ENCODE data around the gene DHH. TPM values are rescaled to one million over a fixed set of nuclear protein-coding genes. Genes with fewer than 3 reads are reported as not detected.

The DHH gene
- total RNA-seq, result 0.46 TPM

DNA sequence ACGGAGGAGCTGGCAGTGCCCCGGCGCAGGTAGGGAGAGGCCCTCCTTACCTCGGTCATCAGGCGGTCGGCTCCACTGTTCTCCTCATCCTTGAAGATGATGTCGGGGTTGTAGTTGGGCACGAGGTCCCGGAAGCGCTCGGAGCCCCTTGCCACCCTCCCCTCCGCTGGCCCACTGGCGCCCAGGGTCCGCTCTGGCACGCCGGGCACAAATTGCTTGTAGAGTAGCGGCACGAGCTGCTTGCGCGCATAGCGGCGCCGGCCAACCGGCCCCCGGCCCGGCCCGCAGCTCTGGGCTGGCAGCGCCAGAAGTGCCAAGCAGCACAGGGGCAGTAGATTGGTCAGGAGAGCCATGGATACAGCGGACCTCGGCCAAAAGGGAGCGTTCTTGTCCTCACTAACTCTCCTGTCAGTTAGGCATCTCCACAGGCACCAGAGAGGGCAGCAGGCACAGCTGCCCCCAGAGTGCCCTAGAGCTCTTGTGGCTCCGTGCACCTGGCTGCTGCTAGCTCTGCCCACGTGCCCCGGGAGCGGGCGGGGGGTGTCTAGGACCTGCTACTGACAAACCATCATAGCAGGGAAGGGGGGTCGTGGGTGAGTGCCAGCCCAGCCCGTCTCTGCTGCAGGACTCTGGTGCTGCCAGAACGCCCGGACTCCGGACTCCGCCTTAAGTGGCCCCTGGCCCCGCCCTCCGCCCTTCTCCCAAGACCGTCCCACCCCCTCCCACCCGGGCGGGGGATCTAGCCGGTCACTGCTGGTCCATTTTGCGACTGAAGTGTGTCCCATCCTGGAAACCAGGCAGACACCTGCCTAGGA, at the start of gene DHH:
TSS of gene DHH (minus strand) at position 642 of the 815 bp plus-strand sequence. CDS start at position 353, 289 bp downstream.

GRCh38 chr12:49131051-49131893, 36.7 kb upstream of the DHH start, which contains the start of gene TUBA1B:
TUBA1B (minus strand) TSS chr12:49131395; CDS start chr12:49131300, 95 bp downstream.

DNA sequence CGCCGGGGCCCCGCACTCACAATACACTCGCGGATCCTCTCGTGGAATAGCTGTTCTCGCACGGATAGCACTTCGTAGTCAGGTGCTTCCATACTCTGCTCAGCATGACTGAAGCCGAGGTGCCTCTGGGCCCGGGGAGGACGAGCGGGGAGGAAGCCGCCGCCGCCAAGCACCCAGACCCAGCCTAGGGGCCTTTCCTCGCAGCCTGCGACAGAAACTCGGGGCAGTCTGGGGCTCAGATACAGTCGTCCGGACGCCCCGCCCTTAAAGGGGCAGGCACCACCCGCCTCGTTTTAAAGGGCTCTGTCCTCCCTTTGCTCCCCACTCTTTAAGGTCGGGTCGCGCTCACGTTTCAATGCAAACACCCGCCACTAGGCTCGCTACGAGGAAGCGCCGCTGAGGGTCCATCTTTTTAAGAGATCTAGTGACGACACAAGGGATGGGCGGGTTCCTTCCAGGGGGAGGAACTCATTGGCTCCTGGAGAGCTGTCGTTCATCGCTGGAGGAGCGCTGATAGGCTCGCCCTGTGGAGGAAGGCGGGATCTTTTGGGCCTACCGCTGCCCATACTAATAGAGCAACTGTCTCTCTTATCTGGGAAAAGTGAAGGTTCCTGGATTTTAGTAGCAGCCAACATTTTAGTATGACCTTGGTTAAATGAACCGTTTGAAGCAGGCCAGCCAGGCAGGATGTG, 16.0 kb upstream of the DHH start, which contains the start of gene LMBR1L:
TSS of gene LMBR1L (minus strand) at position 384 of the 692 bp plus-strand sequence. CDS start at position 92, 292 bp downstream.

DNA sequence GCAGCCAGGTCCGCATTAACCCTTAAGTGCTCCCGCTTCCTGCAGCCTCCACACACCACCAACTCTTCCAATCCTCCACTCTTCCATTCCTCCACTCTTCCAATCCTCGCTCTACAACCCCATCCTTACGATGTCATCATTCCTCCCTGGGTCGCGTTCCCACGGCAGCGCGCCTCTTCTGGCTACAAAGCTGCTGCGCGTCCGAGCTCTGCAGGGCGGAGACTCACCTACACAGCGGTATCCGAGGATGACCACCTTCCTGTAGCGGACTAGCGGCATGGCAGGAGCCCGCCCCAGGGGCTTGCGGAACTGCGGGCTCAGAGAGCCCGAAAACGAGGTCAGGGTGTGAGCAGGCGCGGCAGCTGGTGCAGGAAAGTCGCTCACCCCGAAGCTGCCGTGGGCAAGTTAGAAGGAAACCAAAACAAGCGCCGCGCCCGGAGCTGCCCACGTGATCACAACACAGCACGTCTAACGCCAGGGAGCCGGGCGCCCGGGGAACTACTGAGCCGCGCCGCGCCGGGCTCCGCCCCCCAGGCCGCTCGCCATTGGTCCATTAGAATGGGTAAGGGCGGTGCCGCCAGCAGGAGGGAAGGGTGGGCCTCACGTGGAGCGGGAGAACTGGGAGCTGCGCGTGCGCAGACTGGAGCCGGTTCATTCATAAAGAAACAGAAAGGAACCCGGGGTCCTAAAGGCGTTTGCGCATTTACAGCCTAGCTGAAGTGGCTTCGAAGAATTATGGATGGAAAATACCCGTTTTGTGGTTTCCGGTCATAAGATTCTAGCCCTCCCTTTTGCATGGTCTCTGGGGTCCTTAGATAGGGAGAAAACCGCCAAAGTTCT, 24.9 kb downstream of the DHH start, which contains the start of gene RHEBL1:
TSS of gene RHEBL1 (minus strand) at position 473 of the 840 bp plus-strand sequence. CDS start at position 279, 194 bp downstream.

GRCh38 chr12:49060237-49061156, 34.1 kb downstream of the DHH start, which contains the start of gene KMT2D:
KMT2D (minus strand) TSS chr12:49060794; CDS start chr12:49055324, 5,470 bp downstream.

Small RNAs within 50 kb of the gene (small RNA-seq; reads per million reads assigned to genes)
- not detected for gene RF00019

Other genes with a start within 250 kb of the DHH start
- 56.5 TPM for gene DDX23, start 242.6 kb downstream of the DHH start, total RNA-seq
- 26.1 TPM for gene RND1, start 228.9 kb downstream of the DHH start, total RNA-seq
- gene FKBP11, start 169.3 kb downstream of the DHH start, total RNA-seq, result 7.6 TPM
- gene ARF3, start 137.3 kb downstream of the DHH start, total RNA-seq, result 129 TPM
- gene WNT10B, start 123.1 kb downstream of the DHH start, total RNA-seq, result 9.7 TPM
- not detected for gene WNT1, start 116.5 kb downstream of the DHH start, total RNA-seq
- gene DDN, start 95.4 kb downstream of the DHH start, total RNA-seq, result 15.0 TPM
- gene PRKAG1, start 76.0 kb downstream of the DHH start, total RNA-seq, result 37.8 TPM
- 29.8 TPM for gene KMT2D, start 34.0 kb downstream of the DHH start, total RNA-seq
- gene RHEBL1, start 24.8 kb downstream of the DHH start, total RNA-seq, result 1.6 TPM
- 77.3 TPM for gene LMBR1L, start 16.0 kb upstream of the DHH start, total RNA-seq
- 2,098 TPM for gene TUBA1B, start 36.6 kb upstream of the DHH start, total RNA-seq
- 10,429 TPM for gene TUBA1A, start 94.3 kb upstream of the DHH start, total RNA-seq
- 26.3 TPM for gene TUBA1C, start 170.3 kb upstream of the DHH start, total RNA-seq
- 1.4 TPM for gene PRPH, start 200.3 kb upstream of the DHH start, total RNA-seq
- gene TROAP, start 228.5 kb upstream of the DHH start, total RNA-seq, result 6.5 TPM
- 3.5 TPM for gene C1QL4, start 242.4 kb upstream of the DHH start, total RNA-seq